ENCODE data around the gene RASSF7.
A peak's percentile ranks its signal among the peaks of the same experiment; 100 is the strongest.

The RASSF7 gene

DNA sequence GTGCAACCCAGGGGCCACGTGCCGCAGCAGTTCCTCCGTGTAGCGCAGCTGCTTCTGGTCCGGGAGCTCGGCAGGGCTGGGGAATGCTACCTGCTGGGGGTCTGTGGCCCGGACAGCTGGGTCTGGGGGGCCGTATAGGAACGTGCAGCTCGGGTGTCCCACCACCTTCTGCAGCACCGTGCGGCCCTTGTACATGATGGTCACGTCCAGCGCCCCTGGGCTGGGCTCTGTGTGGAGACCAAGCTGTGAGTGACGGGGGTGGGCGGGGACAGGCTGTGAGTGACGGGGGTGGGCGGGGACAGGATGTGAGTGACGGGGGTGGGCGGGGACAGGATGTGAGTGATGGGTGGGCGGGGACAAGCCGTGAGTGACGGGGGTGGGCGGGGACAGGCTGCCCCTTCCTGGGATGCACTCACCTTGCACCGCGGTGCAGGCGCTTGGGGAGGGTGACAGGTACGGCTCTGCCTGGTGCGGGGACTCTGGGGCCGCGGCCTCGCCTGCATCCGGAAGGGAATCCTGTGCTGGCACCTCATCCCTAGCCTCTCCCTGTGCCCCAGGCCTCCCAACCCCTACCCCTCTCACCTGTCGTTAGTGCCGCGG, 52.7 kb downstream of the RASSF7 start:
- Histone ChIP-seq H3K4me3 (ENCODE audit: low read depth, low read length) (no peak overlapping the region), H3K36me3 (peaks cover 11% of the 10 kb centered on the region), H3K27me3 (no peaks in the 10 kb centered on the region), H3K4me1 (peaks cover 11% of the 10 kb centered on the region), H3K9me3 (no peaks in the 10 kb centered on the region)
- TF ChIP-seq CTCF (IDR thresholded peaks at IDR 0.05; ENCODE audit: low read depth, low read length): no peak
- DNase-seq: peak; percentile 84
